ENCODE measurements around the gene SCMH1.
"Not testable (repeated sequence)": the region's sequence is repeated elsewhere in the genome, so short reads cannot be mapped to it uniquely, and the experiment has no call there.

Gene SCMH1

DNA sequence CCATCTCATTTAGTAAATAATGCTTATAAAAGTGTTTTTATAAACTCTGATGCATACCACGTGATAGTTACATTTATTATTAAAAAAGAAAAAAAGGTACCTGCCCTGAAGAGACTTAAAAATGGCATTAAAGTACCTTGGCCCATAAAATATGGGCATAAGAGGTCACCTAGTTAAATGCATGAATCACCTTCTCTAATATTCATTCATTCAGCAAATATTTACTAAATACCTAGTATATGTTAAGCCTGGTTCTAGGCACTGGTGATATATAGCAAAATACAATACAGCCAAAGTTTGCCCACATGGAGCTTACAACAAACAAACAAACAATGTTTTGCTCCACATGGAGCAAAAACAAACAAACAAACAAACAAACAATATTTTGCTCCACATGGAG is 87.0 kb downstream of the SCMH1 start:
- DNase-seq, result no peak

DNA sequence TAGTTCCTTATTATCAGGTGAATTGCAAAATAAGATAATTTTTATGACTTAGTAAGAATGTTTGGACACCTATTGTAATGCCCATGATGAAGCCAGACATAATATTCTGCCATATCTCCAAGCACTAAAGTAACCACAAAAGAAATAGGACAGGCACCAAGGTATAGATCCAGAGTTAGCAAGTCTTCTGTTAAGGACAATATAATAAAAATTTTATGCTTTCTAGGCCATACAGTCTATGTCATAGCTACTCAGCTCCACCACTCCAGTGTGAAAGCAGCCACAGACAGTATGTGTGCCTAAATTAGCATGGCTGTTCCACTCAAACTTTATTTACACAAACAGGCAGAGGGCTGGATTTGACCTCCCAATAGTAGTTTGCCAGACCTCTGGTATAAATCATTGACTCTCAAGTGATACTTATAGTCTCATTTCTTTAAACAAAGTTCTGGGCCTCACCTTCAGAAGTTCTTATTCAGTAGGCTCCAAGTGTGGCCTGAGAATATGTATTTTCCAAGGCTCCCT is 88.3 kb downstream of the SCMH1 start:
- DNase-seq, result no peak

DNA sequence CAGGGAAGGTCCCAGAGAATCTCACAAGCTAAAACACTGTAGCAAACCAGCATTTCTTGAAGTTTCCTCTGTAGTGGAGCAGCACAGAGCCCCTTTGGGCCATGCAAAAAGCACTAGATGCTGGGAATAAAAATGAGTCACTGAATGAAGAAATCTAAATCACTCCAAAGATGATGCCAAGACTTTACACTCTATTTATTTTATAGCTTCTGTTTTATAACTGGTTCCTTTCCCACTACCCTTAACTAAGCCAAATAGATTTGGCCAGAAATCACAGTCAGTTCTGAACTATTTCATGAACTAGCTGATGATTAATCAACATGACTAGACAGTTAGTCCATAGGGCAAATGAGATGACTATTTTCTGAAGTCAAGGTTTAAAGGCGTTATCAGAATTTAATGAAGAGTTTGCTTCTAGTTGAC is 89.5 kb downstream of the SCMH1 start:
- DNase-seq, result no peak

DNA sequence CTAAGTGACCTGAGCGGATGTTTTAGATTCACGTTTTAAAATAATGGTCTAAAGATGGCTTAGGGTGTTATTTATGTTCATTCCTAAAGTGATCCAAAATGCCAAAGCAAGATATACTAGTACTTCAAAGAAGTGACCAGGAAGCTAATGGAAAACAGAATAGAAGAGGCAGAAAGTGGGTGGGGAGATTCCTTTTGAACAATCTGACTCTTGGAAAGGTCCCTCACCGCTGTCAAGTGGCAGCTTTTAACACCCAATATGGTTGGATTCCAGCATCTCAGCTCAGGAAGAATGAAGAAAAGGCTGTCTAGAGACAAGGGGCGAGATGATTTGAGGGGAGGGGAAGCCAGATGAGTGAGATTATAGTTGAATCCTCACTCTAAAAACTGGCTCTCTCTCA is 90.3 kb downstream of the SCMH1 start:
- DNase-seq, result no peak

DNA sequence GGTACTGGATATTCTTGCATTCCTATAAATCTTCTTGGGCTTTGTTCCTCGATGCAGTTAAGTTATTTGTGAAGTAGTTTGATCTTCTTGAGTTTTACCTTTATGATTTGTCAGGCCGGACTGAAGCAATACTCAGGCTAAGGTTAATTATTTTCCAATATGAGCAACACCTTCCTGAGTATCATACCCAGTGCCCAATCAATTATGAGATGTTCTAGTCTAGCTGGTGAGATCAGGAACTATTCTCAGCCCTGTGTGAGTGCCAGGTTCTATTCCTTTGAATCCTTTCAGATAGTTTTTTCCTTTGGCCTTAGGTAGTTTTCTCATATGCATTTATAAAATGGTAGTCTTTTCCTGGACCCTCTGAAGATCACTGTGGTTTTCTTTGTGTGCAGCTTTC is 92.5 kb downstream of the SCMH1 start:
- DNase-seq, result no peak

DNA sequence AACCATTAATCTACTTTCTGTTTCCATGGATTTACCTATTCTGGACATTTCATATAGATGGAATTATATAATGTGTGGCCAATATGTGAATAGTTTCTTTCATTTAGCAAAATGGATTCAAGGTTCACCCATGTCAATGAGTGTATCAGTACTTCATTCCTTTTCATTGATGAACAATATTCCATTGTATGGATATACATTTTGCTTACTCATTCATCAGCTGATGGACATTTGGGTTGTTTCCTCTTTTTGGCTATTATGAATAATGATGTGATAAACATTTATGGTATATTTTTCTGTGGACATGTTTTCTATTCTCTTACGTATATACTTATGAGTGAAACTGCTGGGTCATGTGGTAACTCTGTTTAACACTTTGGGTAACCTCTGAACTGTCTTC is 97.8 kb downstream of the SCMH1 start:
- no peak for DNase-seq

DNA sequence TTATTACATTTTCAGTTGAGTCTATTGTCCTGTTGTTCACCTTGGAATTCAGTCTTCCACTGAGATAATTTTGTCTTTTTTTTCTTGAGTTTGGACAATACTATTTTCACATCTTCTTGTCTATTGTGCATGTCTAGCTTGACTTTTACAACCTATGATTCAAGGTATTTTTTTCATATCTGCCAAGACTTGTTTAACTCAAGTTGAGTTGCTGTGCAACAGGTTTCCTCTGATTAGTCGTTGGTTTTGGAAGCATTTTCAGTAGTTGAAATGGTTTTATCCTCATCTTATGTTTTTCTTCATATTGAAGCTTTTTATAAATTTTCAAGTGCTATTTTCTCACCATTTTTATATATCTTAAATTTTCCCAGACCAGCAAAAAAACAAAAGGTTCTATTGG is 103.6 kb downstream of the SCMH1 start:
- no peak for DNase-seq

DNA sequence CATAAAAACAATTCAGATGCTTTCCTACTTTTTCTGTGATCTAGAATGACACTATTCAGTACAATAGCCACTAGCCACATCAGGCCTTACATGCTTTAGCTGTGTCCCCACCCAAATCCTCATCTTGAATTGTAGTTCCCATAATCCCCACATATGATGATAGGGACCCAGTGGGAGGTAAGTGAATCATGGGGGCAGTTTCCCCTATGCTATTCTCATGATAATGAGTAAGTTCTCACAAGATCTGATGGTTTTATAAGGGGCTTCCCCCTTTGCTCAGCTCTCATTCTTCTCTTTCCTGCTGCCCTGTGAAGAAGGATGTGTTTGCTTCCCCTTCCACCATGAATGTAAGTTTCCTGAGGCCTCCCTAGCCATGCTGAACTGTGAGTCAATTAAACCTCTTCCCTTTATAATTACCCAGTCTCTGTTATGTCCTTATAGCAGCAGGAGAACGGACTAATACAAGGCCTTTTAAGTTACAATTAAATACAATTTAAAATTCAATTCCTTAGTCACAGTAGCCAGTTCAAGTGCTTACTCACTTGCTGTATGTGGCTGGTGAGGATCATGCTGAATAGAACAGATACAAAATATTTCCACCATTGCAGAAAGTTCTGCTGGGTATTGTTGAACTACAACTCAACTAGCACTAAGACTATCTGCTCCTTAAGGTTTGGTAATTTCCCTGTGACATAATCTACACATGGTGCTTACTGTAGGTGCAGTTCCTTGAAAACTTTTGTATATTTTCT is 106.7 kb downstream of the SCMH1 start:
- DNase-seq, result no peak

DNA sequence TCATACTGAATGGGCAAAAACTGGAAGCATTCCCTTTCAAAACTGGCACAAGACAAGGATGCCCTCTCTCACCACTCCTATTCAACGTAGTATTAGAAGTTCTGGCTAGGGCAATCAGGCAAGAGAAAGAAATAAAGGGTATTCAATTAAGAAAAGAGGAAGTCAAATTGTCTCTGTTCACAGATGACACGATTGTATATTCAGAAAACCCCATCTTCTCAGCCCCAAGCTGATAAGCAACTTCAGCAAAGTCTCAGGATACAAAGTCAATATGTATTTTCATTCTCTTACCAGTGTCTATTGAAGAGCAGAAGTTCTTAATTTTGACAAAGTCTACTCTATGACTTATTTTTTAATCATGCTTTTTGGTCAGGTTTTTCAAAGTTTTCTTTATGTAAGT is 107.8 kb downstream of the SCMH1 start:
- DNase-seq, result not testable (repeated sequence)

DNA sequence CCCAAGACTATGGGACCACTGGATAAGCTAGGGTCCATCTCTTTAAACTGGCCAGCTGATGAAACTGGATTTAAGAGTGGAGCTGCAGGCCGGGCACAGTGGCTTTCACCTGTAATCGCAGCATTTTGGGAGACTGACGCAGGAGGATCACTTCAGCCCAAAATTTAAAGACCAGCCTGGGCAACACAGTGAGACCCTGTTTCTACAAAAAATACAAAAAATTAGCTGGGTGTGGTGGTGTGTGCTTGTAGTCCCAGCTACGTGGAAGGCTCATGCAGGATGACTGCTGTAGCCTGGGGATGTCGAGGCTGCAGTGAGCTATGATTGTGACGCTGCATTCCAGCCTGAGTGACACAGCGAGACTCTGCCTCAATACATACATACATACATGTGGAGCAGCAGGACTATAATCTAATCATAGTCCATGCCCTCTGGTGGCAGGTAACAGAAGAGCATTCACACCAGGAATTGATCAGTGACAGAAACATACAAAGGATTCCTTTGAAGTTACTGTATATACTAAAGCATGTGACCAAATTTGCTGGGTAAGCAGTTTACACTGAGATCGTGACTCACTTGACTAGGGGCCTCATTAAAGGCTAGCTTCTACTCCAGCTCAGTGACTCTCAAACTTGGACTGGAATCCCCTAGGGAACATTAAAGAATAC is 119.1 kb downstream of the SCMH1 start:
- DNase-seq, result no peak

DNA sequence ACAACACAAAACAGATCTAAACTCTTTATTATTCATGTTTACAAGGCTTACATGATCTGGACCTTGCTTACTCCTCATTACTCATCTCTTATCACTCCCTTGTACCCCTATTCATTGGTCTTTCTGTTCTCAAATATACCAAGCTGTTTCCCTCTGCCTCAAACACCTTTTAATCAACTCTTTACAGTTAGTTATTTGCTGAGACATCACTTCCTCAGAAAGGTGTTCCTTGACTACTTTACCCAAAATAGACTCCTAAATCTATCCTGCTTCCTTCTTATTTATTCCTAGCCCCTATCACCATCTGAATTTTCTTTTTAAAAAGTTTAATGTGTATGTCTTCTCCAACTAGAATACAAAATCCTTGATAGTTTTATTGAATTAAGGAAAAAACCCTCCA is 120.0 kb downstream of the SCMH1 start:
- DNase-seq, result no peak

DNA sequence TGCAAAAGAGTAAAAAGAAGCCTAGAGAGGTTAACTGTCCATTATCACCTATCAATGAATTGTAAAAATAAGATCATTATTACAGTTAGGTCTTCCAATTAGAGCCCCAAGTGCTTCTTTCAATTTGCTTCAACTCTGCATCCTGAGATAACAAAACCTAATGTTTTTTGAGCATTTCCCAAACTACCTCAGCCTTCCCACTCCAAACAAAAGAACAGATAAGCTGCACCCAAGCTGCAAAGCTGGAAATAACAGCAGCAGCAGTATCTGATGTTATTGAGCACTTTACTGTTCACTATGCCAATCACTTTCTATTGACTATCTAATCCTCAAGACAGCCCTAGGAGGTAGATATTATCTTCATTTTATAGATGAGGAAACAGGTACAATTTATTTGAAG is 123.5 kb downstream of the SCMH1 start:
- no peak for DNase-seq

DNA sequence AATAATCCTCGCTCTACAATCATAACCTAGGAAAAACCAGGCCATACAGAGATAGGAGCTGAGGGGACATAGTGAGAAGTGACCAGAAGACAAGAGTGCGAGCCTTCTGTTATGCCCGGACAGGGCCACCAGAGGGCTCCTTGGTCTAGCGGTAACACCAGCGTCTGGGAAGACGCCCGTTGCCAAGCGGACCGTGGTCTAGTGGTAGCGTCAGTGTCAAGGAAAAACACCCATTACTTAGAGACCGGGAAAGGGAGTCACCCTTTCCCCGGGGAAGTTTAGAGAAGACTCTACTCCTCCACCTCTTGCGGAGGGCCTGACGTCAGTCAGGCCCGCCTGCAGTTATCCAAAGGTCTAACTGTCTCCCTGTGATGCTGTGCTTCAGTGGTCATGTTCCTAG is 124.9 kb downstream of the SCMH1 start:
- DNase-seq, result not testable (repeated sequence)

DNA sequence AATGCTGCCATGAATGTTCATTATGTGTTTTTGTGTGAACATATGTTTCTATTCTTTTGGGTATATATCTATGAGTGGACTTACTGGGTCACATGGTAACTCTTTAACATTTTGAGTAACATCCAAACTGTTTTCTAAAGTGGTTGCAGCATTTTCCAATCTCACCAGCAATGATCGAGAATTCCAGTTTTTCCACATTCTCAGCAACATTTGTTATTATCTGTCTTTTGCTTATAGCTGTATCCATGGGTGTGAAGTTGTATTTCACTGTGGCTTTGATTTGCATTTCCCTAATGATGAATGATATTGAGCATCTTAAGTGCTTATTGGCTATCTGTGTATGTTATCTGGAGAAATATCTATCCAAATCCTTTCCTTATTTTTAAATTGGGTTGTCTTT is 131.4 kb downstream of the SCMH1 start:
- no peak for DNase-seq

DNA sequence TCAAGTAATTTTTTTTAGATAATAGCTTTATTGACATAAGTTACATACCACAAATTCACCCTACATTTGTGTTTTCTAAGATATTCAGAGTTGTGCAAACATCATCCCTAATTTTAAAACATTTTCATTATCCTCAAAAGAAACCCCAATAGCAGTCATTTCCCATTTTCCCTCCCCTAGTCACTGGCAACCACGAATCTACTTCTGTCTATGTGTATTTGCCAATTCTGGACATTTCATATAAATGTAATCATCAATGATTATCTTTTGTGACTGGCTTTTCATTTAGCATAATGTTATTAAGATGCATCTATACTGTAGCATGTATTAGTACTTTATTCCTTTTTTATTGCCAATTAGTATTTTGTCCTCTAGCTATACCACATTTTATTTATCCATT is 131.8 kb downstream of the SCMH1 start:
- DNase-seq, result no peak

DNA sequence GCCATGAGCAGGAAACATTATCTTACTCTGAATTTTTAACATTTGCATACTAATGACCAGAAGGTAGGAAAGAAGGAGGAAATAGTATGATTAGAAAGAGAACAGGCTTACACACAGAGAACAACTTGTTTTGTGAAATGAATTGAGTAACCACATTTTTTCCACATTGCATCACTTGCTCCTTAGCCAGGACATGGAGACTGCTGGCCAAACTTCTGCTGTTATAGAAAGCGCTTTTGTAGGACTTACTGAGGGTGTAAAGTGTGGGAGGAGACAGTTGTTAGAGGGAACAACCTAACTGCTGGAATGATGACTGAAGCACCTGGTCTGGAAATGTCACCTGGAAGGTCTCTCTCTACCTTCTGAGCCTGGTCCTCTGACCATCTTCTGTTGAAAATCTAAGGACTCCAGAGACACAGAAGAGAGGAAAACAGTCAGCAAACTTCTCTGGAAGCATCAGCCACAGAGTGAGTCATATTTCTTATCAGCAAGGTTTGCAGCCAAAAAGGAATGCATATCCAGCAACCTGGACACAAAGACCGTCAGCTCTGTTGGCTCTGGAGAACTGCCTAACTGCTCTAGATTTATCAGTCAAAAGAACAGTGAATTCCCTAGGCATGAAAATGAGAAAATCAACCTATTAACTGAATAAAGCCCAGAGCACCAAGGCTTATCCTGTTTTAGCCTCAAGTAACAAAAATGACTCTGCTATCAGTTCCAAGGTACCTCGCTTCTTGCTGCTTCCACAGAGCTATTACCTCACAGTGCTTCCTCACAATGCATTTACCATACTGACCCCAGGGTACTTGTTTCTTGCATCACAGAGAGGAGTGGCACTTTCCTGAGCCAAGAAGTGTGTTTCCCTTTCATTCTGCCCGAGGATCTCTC is 132.6 kb downstream of the SCMH1 start:
- DNase-seq, result no peak

DNA sequence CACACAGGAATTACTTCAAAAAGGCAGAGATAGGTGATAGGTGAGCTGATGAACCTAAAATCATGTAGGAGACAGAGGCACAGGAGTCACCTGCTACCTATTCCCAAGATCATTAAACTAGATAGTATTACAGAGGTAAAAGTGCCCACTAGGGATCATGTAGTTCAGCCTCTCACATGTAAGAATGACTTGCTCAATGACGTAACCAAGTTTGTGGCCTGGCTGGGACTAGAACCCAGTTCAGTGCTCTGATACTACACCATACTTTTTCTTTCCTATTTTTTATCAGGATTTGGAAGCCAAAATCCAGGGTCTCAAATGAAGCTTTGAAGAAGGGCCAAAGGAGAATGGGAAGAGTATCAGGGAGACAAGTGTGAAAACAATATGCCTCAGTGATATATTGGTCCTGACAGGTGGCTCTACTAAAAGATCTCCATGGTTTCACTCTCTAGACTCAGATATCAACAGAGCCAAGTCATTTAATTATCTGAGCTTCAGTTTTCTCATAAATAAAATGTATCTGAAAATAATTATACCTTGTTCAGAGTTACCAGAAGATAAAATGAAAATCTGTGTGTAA is 133.3 kb downstream of the SCMH1 start:
- no peak for DNase-seq

DNA sequence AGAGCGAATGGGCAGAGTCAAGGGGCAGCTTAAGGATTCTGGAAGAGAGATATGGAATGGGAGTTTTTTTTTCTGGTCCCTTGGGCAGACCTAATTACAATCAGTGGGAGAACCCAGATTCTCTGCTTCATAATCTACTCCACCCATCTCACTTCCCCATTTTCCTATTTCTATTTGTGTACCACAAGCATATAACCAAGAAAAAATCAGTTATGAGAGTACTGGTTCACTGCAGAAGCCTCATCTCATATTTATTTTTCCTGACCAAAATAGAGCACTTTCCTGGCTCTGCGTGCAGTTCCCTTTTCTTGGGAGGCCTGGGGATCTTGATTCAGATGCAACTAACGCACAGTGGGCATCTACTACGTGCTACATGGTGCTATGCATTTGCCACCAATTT is 138.3 kb downstream of the SCMH1 start:
- no peak for DNase-seq

DNA sequence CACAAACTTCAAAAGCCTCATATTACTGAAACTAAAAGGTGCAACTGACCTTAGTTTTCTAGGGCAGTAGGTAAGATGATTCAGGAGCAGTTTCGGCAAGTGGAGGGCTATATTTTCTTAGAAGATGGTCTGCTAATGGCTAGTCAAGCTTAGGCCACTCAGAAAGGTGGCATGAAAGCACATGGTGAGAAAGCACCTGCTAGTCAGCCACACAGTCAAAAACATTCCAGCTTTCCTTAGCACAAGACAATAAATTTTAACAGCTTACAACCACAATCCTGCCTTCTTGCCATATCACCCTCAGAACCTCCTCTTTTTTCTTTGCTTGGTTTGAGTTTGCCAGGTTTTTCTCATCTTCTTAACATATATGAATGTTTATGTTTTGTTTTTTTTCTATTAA is 139.5 kb downstream of the SCMH1 start:
- no peak for DNase-seq

DNA sequence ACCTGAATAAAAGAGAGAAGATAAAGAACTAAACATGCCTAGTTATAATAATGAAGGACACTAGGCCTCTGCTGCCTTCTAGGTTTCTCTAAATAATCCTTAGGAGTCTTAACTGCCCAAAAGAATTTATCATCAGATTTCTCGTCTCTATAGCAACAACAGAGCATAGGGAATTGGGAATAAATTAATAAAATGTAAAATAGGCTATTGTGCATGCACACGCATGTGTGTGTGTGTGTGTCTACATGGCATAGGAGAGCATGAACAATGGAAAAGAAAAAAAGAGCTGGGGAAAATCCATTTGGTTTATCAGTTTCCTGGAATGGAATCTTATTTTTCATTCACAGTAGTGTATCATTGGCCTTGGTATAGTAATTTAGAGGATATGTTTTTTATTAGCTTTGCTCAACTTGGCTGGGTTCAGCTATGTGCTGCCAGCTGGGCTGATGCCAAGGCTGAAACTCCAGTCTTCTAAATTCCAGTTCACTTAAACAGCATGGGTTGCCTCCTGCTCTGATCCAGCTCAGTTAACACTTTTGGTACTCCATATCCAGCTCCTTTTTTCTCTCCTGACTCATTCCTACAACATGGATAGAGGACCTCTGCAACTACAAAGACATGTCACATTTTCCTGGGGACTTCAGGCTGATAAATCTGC is 140.0 kb downstream of the SCMH1 start:
- DNase-seq, result peak in 15 of 56 donors; percentile 1 to 54 (median 11)

DNA sequence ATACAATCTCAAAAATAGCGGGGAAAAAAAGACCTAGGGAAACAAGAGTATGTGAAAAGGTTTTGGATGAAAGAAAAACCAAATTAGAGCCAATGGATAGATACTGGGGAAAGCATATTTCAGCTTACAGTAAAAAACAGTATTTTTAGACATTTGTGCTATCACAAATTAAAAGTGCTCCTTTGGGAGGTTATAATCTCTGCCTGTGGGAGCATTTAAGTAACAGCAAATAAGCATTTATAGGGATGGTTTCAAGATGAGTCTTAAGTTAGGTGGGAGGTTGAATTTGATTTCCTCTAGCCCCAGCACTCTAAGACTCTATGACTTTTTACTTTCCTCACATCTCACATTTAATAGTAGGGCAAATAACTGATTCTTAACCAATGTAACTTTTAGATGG is 141.0 kb downstream of the SCMH1 start:
- no peak for DNase-seq
